OCI-LY7 (cell line): ENCODE data around the gene TAF11L13.

Experiments
- CTCF ChIP-seq: fragments of 200-600 bp; sonication (generic); conservative IDR thresholded peaks from 2 replicates; pipeline ENCODE4 v1.5.1; 2014; ENCODE audit warnings: mild to moderate bottlenecking, antibody characterized with exemption, low read length, moderate library complexity, mixed read lengths
- EZH2phosphoT487 ChIP-seq: fragments of 200-600 bp; sonication (generic); IDR thresholded peaks from 2 replicates; pipeline ENCODE4 v1.6.1; 2018; ENCODE audit warnings: low read depth, borderline replicate concordance, mild to moderate bottlenecking, mixed run types, antibody characterized with exemption, low read length, moderate library complexity, mixed read lengths

DNA sequence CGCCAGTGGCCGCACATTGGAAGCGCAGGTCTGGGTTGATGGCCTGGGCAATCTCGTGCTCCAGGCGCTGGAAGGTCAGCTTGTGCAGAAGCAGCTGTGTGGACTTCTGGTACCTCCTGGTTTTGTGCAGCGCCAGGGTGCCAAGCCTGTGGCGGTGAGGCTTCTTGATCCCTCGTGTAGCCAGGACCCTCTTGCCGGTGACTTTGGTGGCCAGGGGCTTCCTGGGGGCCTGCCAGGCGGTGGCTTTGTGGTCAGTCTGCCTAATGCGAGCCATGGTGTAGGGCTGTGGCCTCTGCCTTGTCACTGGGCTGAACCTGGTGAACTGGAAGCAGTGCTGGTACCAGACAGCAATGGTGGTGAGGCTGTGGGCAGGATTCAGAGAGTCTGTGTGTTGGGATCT, 6.2 kb upstream of the TAF11L13 start:
- TF ChIP-seq EZH2phosphoT487 (no peak), CTCF (no peak)
